Measurements from ENCODE around the gene PEX14. TPM values are rescaled to one million over a fixed set of nuclear protein-coding genes. Genes with fewer than 3 reads are reported as not detected.

PEX14 gene
- total and polyA plus RNA-seq, 9 of the 15 experiments (the other 6 are each of a cell fraction or from before 2014, with no cell fraction given), result 2.6 to 45.7 (median 22.7) TPM

GRCh38 chr1:10624256-10625050, 149.7 kb downstream of the PEX14 start:
- H3K9me1 ChIP-seq (ENCODE audit: control insufficient read depth, insufficient read depth, low read length), result no peaks in the 10 kb centered on the region
- 87% methylated on average over 26 of the region's 26 CpGs for WGBS (ENCODE audit: insufficient coverage, low coverage, missing lambda C conversion rate)
- no peak overlapping the region for H2AFZ ChIP-seq (ENCODE audit: low read depth, low read length)
- peaks cover 0 to 8% of the 10 kb centered on the region in 2 experiments; a peak in 1 of 5 replicates for H3K4me1 ChIP-seq (replicated peaks in 1 of 2; ENCODE audit: control insufficient read depth in 2 of 2, insufficient read depth in 2 of 2, low read length in 2 of 2)
- FAIRE-seq (no peak), DNase-seq (ENCODE audit: extremely low read depth in 1 of 4, low spot score in 3 of 4) (no peak), ATAC-seq (no peak; the same call in 2 of the 3 replicates)
- POLR2A ChIA-PET, result interaction anchor here (0.5 to 2.5 kb wide), 4 partner anchors 11 to 118 kb away, joined by 3 to 11 read pairs (median 4); no protein-coding TSS in a partner anchor
- no TSS peak for BruUV-seq (replicated peaks)
- H3K9ac ChIP-seq (ENCODE audit: insufficient read depth in 1 of 2, low read depth in 2 of 2, low read length in 2 of 2), result no peak overlapping the region
- no peak overlapping the region for H3K27ac ChIP-seq (ENCODE audit: extremely low read depth, low read depth, low read length)
- H3K9me3 ChIP-seq (replicated peaks; ENCODE audit: control insufficient read depth, insufficient read depth, low read depth, low read length), result no peaks in the 10 kb centered on the region
- H3K4me3 ChIP-seq, result no peak overlapping the region
- TF ChIP-seq, protein P1, sequence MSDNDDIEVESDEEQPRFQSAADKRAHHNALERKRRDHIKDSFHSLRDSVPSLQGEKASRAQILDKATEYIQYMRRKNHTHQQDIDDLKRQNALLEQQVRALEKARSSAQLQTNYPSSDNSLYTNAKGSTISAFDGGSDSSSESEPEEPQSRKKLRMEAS (CRISPR knock-in tag; IDR thresholded peaks at IDR 0.05), result 0 out of 2 replicates have a peak, but pooled peaks have one; percentile 22
- no peak for TF ChIP-seq SMARCC2 (IDR thresholded peaks at IDR 0.05; ENCODE audit: low read depth)
- no peaks in the 10 kb centered on the region for H3K27me3 ChIP-seq (ENCODE audit: control insufficient read depth in 2 of 2, insufficient read depth in 2 of 2, low read length in 2 of 2)
- in situ Hi-C loops (cut with MboI) (no loop called here), intact Hi-C loops (cut with micrococcal nuclease) (no loop called here)
- H3K36me3 ChIP-seq (ENCODE audit: control insufficient read depth, insufficient read depth, low read length), result peaks cover 26% of the 10 kb centered on the region; the same call in 1 of the 3 replicates
- CTCF ChIA-PET (ENCODE audit: low intra/inter-chr PET ratio), result no interaction called here
- no peaks in the 10 kb centered on the region for H3K79me2 ChIP-seq (ENCODE audit: control insufficient read depth, insufficient read depth, low read length)
- peaks cover 3% of the 10 kb centered on the region; the same call in 1 of the 2 replicates for H4K20me1 ChIP-seq (replicated peaks; ENCODE audit: control insufficient read depth, insufficient read depth, low read length)
- H3K4me2 ChIP-seq (ENCODE audit: insufficient read depth, low read length), result no peak overlapping the region

GRCh38 chr1:10625076-10625475, 150.3 kb downstream of the PEX14 start:
- H3K9ac ChIP-seq (ENCODE audit: insufficient read depth in 1 of 2, low read depth in 2 of 2, low read length in 2 of 2), result no peak overlapping the region; a peak in 1 of 4 replicates
- no peak overlapping the region for H3K4me3 ChIP-seq
- TF ChIP-seq FOXJ2 (tag; IDR thresholded peaks at IDR 0.05), result no peak
- no peak for TF ChIP-seq MEF2D (tag; conservative IDR thresholded peaks at IDR 0.05; ENCODE audit: low read depth)
- no peak for TF ChIP-seq ZNF766 (CRISPR knock-in tag; conservative IDR thresholded peaks at IDR 0.05)
- TF ChIP-seq THRAP3 (IDR thresholded peaks at IDR 0.05; ENCODE audit: borderline replicate concordance), result no peak
- no peak for TF ChIP-seq MIER1 (IDR thresholded peaks at IDR 0.05; ENCODE audit: low read depth)
- no peak for TF ChIP-seq ZNF324 (CRISPR knock-in tag; IDR thresholded peaks at IDR 0.05)
- ChIA-PET POLR2A (interaction anchor here (0.5 to 2.5 kb wide), 3 partner anchors 10 to 13 kb away, joined by 3 to 11 read pairs (median 4); no protein-coding TSS in a partner anchor), CTCF (ENCODE audit: low intra/inter-chr PET ratio) (no interaction called here)
- peaks cover 3% of the 10 kb centered on the region; the same call in 1 of the 2 replicates for H4K20me1 ChIP-seq (replicated peaks; ENCODE audit: control insufficient read depth, insufficient read depth, low read length)
- intact Hi-C loops (cut with micrococcal nuclease), result no loop called here
- no peaks in the 10 kb centered on the region for H3K9me3 ChIP-seq (replicated peaks; ENCODE audit: control insufficient read depth, insufficient read depth, low read depth, low read length)
- FAIRE-seq (no peak), ATAC-seq (no peak), DNase-seq (ENCODE audit: extremely low read depth in 1 of 4, low spot score in 3 of 4) (no peak)
- in situ Hi-C loops (cut with MboI), result no loop called here
- H3K4me1 ChIP-seq (replicated peaks in 1 of 2; ENCODE audit: control insufficient read depth in 2 of 2, insufficient read depth in 2 of 2, low read length in 2 of 2), result peaks cover 0 to 8% of the 10 kb centered on the region in 2 experiments; a peak in 1 of 5 replicates
- no peaks in the 10 kb centered on the region for H3K79me2 ChIP-seq (ENCODE audit: control insufficient read depth, insufficient read depth, low read length)
- H2AFZ ChIP-seq (ENCODE audit: low read depth, low read length), result no peak overlapping the region
- no peak overlapping the region for H3K4me2 ChIP-seq (ENCODE audit: insufficient read depth, low read length)
- H3K27me3 ChIP-seq (ENCODE audit: control insufficient read depth in 2 of 2, insufficient read depth in 2 of 2, low read length in 2 of 2), result no peaks in the 10 kb centered on the region
- no TSS peak for BruUV-seq (replicated peaks)
- 78% methylated on average over 9 of the region's 9 CpGs for WGBS (ENCODE audit: insufficient coverage, low coverage, missing lambda C conversion rate)
- no peak overlapping the region for H3K27ac ChIP-seq (ENCODE audit: extremely low read depth, low read depth, low read length)
- peaks cover 31% of the 10 kb centered on the region; the same call in 1 of the 3 replicates for H3K36me3 ChIP-seq (ENCODE audit: control insufficient read depth, insufficient read depth, low read length)
- no peaks in the 10 kb centered on the region for H3K9me1 ChIP-seq (ENCODE audit: control insufficient read depth, insufficient read depth, low read length)
